Pancreas (tissue), 10 donors: Measurements from ENCODE around the gene SHOX. TPM values are rescaled to one million over a fixed set of nuclear protein-coding genes. Genes with fewer than 3 reads are reported as not detected.

Source experiments
- ATAC-seq, 4 donors: fragments of 200-7000 bp; cut with Tn5 transposase; one replicate each; pipeline versions ENCODE4 v1.8.0 to v1.9.1; 2020; ENCODE audit warnings: mild to moderate bottlenecking in 4 of 4, moderate library complexity in 4 of 4
- DNase-seq, 6 donors: peaks; one replicate each; pipeline ENCODE4 v3.0.0-alpha.2; 2020
- FAIRE-seq: peaks from 2 replicates; lab custom pipeline; 2012; peaks lifted over from hg19 to GRCh38; lab: Jason Lieb, UNC
- H3K27ac ChIP-seq, 4 donors: fragments of 200-600 bp; sonication (generic); 1 replicate in 3 of 4; 2 replicates in 1 of 4; pipeline versions ENCODE4 v1.5.0 to v1.8.0; 2020
- H3K27me3 ChIP-seq, 4 donors: fragments of 200-600 bp; one replicate each; pipeline ENCODE4 v1.8.0; 2021
- H3K36me3 ChIP-seq, 3 donors: fragments of 200-600 bp; sonication (generic) in 1 of 3; one replicate each; pipeline versions ENCODE4 v1.5.0 to v1.8.0; 2020 to 2021
- H3K4me1 ChIP-seq, 3 donors: fragments of 200-600 bp; one replicate each; pipeline ENCODE4 v1.8.0; 2021
- H3K4me3 ChIP-seq, 4 donors: fragments of 200-600 bp; sonication (generic) in 2 of 4; one replicate each; pipeline versions ENCODE4 v1.5.0 to v1.8.0; 2020 to 2021
- H3K9me3 ChIP-seq, 4 donors: fragments of 200-600 bp; one replicate each; pipeline ENCODE4 v1.8.0; 2021
- WGBS, 2 donors: extraction: QIAGEN DNeasy Blood & Tissue Kit; methylation state at CpG; one replicate each; pipeline ENCODE4 v1.1.7; 2013; 5-methylcytosine and 5-hydroxymethylcytosine counted together
- intact Hi-C, 3 donors: fragments of 100-400 bp; cut with DNase I; formaldehyde crosslinking; loops; one replicate each; pipeline versions ENCODE4 v1.11.1 to v1.14.2; 2022
- polyA plus RNA-seq, 2 donors: library from polyadenylated mRNA; stranded (reverse); fragments of 200-250 nt; gene quantifications; one replicate each; pipeline ENCODE4 v1.2.3, GENCODE V29; 2013
- total RNA-seq, 6 donors: library from RNA; stranded (reverse); fragmentation: NEBNext Ultra II Directional in 4 of 6; extraction: Animal tissue kit (Norgen Biotek cat#: 25700) in 4 of 6; gene quantifications; one replicate each; pipeline versions ENCODE4 v1.2.1 to v1.2.4, GENCODE V29; 2021 to 2023
- TF ChIP-seq, protein P1 (sequence below), 4 donors: fragments of 200-600 bp; sonication (generic) in 3 of 4; IDR thresholded peaks; one replicate each; pipeline versions ENCODE4 v1.5.0 to v1.8.0; 2021; ENCODE audit warnings: antibody characterized with exemption in 4 of 4
- donor health status: healthy with polysubstance abuse.
- donor health status: DM: no; HTN: no; CAD: no; lungs with moderate emphysema.
- donor health status: DM: no; HTN: no; CAD: no.
- donor health status: control.
- donor health status: control.
- donor health status: Bipolar disorder and iron deficiency.
- donor health status: DM: yes; HTN: yes; CAD: no.
- donor health status: DM: no; HTN: no; CAD: no.
- donor health status: DM: no; HTN: no; CAD: no.
- donor health status: DM: yes; HTN: yes; CAD: no.

The SHOX gene
- total and polyA plus RNA-seq, 8 donors = not detected

DNA sequence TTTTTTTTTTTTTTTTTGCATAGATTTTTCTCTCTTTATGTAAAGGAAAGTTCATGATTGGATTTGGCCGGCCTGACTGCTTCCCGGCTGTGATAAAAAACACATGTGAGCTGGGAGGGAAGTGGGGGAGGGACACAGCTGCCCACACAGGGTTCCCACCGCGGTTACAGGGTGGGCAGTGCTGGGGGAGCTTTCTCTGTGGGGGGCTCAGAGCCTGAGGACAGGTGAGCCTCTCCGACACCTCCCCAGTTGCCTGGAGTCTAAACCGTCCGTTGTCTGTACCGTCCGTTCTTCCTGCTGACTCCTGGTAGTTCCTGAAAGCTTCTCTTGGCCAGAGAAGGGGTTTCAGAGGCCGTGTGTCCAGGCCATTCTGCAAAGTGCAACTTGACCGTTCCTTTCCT lies 21.8 kb downstream of the SHOX start:
- peak in 1 of 6 donors; percentile 14 for DNase-seq
- intact Hi-C loops = no loop called here
- 31% methylated on average over 11 of the region's 11 CpGs for WGBS, 2 donors
- no peak overlapping the region for H3K4me3 ChIP-seq
- H3K4me1 ChIP-seq = no peaks in the 10 kb centered on the region
- H3K27me3 ChIP-seq = no peaks in the 10 kb centered on the region
- TF ChIP-seq, protein P1, sequence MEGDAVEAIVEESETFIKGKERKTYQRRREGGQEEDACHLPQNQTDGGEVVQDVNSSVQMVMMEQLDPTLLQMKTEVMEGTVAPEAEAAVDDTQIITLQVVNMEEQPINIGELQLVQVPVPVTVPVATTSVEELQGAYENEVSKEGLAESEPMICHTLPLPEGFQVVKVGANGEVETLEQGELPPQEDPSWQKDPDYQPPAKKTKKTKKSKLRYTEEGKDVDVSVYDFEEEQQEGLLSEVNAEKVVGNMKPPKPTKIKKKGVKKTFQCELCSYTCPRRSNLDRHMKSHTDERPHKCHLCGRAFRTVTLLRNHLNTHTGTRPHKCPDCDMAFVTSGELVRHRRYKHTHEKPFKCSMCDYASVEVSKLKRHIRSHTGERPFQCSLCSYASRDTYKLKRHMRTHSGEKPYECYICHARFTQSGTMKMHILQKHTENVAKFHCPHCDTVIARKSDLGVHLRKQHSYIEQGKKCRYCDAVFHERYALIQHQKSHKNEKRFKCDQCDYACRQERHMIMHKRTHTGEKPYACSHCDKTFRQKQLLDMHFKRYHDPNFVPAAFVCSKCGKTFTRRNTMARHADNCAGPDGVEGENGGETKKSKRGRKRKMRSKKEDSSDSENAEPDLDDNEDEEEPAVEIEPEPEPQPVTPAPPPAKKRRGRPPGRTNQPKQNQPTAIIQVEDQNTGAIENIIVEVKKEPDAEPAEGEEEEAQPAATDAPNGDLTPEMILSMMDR (IDR thresholded peaks at IDR 0.05) = no peak
- FAIRE-seq = no peak
- H3K27ac ChIP-seq = no peak overlapping the region
- H3K9me3 ChIP-seq = no peaks in the 10 kb centered on the region
- no peak for ATAC-seq
- H3K36me3 ChIP-seq = no peaks in the 10 kb centered on the region

DNA sequence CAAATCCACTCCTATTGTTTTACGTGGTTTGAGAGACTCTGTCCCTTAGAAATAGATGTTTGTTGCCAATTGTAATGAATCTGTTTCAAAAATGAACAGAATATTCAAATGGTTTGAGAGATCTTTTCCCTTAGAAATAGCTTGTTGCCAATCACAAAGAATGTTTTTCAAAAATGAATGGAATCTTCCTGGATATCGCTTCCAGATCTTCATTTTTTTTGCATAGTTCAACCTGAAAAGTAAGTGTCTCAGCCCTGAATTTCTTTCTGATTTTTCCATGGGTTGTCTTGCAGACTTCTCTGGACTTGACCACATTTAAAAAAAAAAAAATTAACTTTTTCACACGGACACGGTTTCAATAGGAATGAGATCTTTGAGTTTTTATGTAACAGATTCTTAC lies 22.7 kb downstream of the SHOX start:
- Histone ChIP-seq H3K4me1 (no peaks in the 10 kb centered on the region), H3K36me3 (no peaks in the 10 kb centered on the region), H3K4me3 (no peak overlapping the region), H3K27me3 (no peaks in the 10 kb centered on the region), H3K9me3 (no peaks in the 10 kb centered on the region), H3K27ac (no peak overlapping the region)
- TF ChIP-seq, protein P1 (IDR thresholded peaks at IDR 0.05) = no peak
- FAIRE-seq = no peak
- intact Hi-C loops = no loop called here
- 44 to 56% methylated on average over 4 of the region's 4 CpGs for WGBS, 2 donors
- no peak for ATAC-seq
- DNase-seq = no peak

DNA sequence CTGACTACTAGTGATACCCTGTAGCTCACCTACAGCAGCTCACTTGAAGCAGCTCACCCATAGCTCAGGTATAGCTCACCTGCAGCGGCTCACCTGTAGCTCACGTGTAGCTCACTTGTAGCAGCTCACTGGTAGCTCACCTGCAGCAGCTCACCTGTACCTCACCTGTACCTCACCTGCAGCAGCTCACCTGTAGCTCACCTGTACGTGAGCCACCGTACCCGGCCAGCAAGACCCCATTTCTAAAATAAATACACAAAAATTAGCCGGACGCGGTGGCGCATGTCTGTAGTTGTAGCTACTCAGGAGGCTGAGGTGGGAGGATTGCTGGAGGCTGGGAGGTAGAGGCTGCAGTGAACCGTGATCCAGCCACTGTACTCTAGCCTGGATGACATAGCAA lies 30.6 kb downstream of the SHOX start:
- TF ChIP-seq, protein P1 (IDR thresholded peaks at IDR 0.05) = no peak
- no peak overlapping the region for H3K4me3 ChIP-seq
- DNase-seq (no peak), ATAC-seq (no peak), FAIRE-seq (no peak)
- intact Hi-C loops = no loop called here
- H3K9me3 ChIP-seq = no peaks in the 10 kb centered on the region
- H3K27ac ChIP-seq = no peak overlapping the region
- WGBS, 2 donors = 75 to 84% methylated on average over 10 of the region's 10 CpGs
- H3K36me3 ChIP-seq = no peaks in the 10 kb centered on the region
- H3K27me3 ChIP-seq = no peaks in the 10 kb centered on the region
- H3K4me1 ChIP-seq = no peaks in the 10 kb centered on the region

DNA sequence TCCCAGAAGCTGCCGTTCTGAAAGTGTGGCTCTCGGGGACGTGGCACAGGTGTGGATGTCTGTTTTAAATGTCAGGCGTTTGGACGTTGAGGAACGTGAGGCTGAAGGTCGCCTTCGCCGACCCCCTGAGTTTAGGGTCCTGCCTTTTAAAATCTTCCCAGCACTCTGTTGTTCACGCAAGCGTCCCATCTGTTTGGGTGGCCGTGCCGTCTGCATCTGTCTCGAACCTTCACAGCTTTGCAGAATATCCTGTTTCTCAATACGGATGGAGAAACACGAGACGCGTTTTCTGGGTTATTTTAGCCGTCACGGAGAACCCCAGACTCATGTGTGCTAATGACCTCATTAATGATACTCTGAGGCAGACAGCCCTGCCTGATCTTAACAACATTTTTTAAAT lies 31.5 kb downstream of the SHOX start:
- TF ChIP-seq, protein P1 (IDR thresholded peaks at IDR 0.05) = no peak
- Histone ChIP-seq H3K9me3 (no peaks in the 10 kb centered on the region), H3K36me3 (no peaks in the 10 kb centered on the region), H3K4me3 (no peak overlapping the region), H3K27me3 (no peaks in the 10 kb centered on the region), H3K27ac (no peak overlapping the region), H3K4me1 (no peaks in the 10 kb centered on the region)
- ATAC-seq (no peak), FAIRE-seq (no peak), DNase-seq (no peak)
- intact Hi-C loops = no loop called here
- WGBS, 2 donors = 69 to 78% methylated on average over 20 of the region's 20 CpGs

DNA sequence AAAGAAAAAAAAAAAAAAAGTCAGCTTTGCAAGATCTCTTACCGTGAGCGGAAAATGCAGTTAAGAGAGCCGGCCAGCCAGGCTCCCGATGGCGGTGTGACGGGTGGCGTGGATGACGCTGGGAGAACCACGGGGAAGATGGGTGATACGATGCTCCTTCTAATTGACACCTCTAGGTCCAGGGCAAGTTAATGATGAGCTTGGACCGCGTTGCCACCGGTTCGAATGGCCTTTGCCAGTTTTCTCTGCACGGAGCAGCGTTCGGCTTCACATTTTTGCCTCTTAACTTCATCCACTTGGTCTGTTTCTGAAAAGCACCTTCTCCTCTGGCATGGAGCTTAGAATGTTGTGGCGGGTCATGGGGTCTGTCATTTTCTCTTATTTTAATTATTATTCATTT lies 33.2 kb downstream of the SHOX start:
- Histone ChIP-seq H3K27me3 (no peaks in the 10 kb centered on the region), H3K4me3 (no peak overlapping the region), H3K4me1 (no peaks in the 10 kb centered on the region), H3K36me3 (no peaks in the 10 kb centered on the region), H3K27ac (no peak overlapping the region), H3K9me3 (no peaks in the 10 kb centered on the region)
- 90 to 97% methylated on average over 18 of the region's 18 CpGs for WGBS, 2 donors
- no peak for DNase-seq
- TF ChIP-seq, protein P1 (IDR thresholded peaks at IDR 0.05) = no peak
- no peak for FAIRE-seq
- intact Hi-C loops = no loop called here
- no peak for ATAC-seq
